Activated naive CD8-positive, alpha-beta T cell treated with anti-CD3 and anti-CD28 coated beads, Interleukin-2, amount 10 ng/mL, durations not matched to agents 7 days and 5 days (primary cell): ENCODE results near the gene TEX48. TPM values are rescaled to one million over a fixed set of nuclear protein-coding genes. Genes with fewer than 3 reads are reported as not detected.

Experiments
- ATAC-seq: fragments of 150-1000 bp; cut with Tn5 transposase; one replicate; pipeline ENCODE4 v1.10.0; 2021; ENCODE audit warnings: low read depth, moderate library complexity
- POLR2A ChIA-PET: fragments of 350-600 bp; sonication (Branson Sonifier 250); formaldehyde crosslinking; loops from one replicate; lab custom pipeline; 2021; ENCODE audit warnings: antibody characterized with exemption; lab: Charles Lee
- DNase-seq: peaks from one replicate; pipeline ENCODE4 v3.0.0; 2021
- H3K27ac Mint-ChIP-seq: one replicate; pipeline ENCODE4 v1.8.0; 2022; ENCODE audit warnings: mild to moderate bottlenecking, mixed read lengths
- H3K27me3 Mint-ChIP-seq: one replicate; pipeline ENCODE4 v1.8.0; 2022; ENCODE audit warnings: mild to moderate bottlenecking, moderate library complexity, mixed read lengths
- H3K36me3 Mint-ChIP-seq: one replicate; pipeline ENCODE4 v1.8.0; 2021; ENCODE audit warnings: mild to moderate bottlenecking, mixed read lengths
- H3K4me1 Mint-ChIP-seq: one replicate; pipeline ENCODE4 v1.8.0; 2021; ENCODE audit warnings: mixed read lengths
- H3K4me3 Mint-ChIP-seq: one replicate; pipeline ENCODE4 v1.8.0; 2022; ENCODE audit warnings: mild to moderate bottlenecking, moderate library complexity, mixed read lengths
- H3K9me3 Mint-ChIP-seq: one replicate; pipeline ENCODE4 v1.8.0; 2021; ENCODE audit warnings: mixed read lengths
- total RNA-seq, 2 experiments: library from RNA; stranded (reverse); gene quantifications; one replicate each; pipeline ENCODE4 v1.2.3, GENCODE V29; 2021

Gene TEX48
- total RNA-seq, 2 experiments from 2014 or later: not detected

- no peak overlapping the region for H3K27ac Mint-ChIP-seq
- ATAC-seq (no peak), DNase-seq (no peak)
- peaks cover 1% of the 10 kb centered on the region for H3K36me3 Mint-ChIP-seq
- POLR2A ChIA-PET: no interaction called here
- no peaks in the 10 kb centered on the region for H3K27me3 Mint-ChIP-seq
- peaks cover 16% of the 10 kb centered on the region for H3K4me1 Mint-ChIP-seq
- no peaks in the 10 kb centered on the region for H3K9me3 Mint-ChIP-seq
- no peak overlapping the region for H3K4me3 Mint-ChIP-seq
Observed at GRCh38 chr9:114655689-114656088, 26.3 kb downstream of the TEX48 start.

- Mint-ChIP-seq H3K4me3 (no peak overlapping the region), H3K4me1 (peaks cover 16% of the 10 kb centered on the region), H3K36me3 (peaks cover 3% of the 10 kb centered on the region), H3K9me3 (no peaks in the 10 kb centered on the region), H3K27me3 (no peaks in the 10 kb centered on the region), H3K27ac (no peak overlapping the region)
- DNase-seq (peak; percentile 68), ATAC-seq (peak; percentile 70)
- POLR2A ChIA-PET: interaction anchor here (0.7 to 2.2 kb wide), 7 partner anchors 43 to 248 kb away, joined by 3 to 22 read pairs (median 6); partner anchors contain the start of genes ATP6V1G1 and TMEM268
Observed at GRCh38 chr9:114653556-114654159, 28.3 kb downstream of the TEX48 start.

- H3K36me3 Mint-ChIP-seq: peaks cover 10% of the 10 kb centered on the region
- H3K4me1 Mint-ChIP-seq: peaks cover 16% of the 10 kb centered on the region
- H3K27me3 Mint-ChIP-seq: no peaks in the 10 kb centered on the region
- POLR2A ChIA-PET: interaction anchor here (0.7 to 2.2 kb wide), 7 partner anchors 42 to 247 kb away, joined by 3 to 22 read pairs (median 6); partner anchors contain the start of genes ATP6V1G1 and TMEM268
- no peak for DNase-seq
- H3K4me3 Mint-ChIP-seq: no peak overlapping the region
- no peaks in the 10 kb centered on the region for H3K9me3 Mint-ChIP-seq
- peak overlapping the region; percentile 0 for H3K27ac Mint-ChIP-seq
- ATAC-seq: peak; percentile 16
Observed at GRCh38 chr9:114652776-114653555, 29.0 kb downstream of the TEX48 start.

- H3K4me3 Mint-ChIP-seq: no peak overlapping the region
- H3K27ac Mint-ChIP-seq: no peak overlapping the region
- POLR2A ChIA-PET: no interaction called here
- H3K4me1 Mint-ChIP-seq: no peaks in the 10 kb centered on the region
- no peaks in the 10 kb centered on the region for H3K27me3 Mint-ChIP-seq
- no peak for DNase-seq
- peaks cover 5% of the 10 kb centered on the region for H3K9me3 Mint-ChIP-seq
- H3K36me3 Mint-ChIP-seq: peaks cover 65% of the 10 kb centered on the region
- no peak for ATAC-seq
Observed at GRCh38 chr9:114643896-114644295, 38.1 kb downstream of the TEX48 start.

- ATAC-seq (no peak), DNase-seq (no peak)
- Mint-ChIP-seq H3K9me3 (peaks cover 5% of the 10 kb centered on the region), H3K27ac (no peak overlapping the region), H3K4me1 (no peaks in the 10 kb centered on the region), H3K36me3 (peaks cover 58% of the 10 kb centered on the region), H3K27me3 (no peaks in the 10 kb centered on the region), H3K4me3 (no peak overlapping the region)
- POLR2A ChIA-PET: no interaction called here
Observed at GRCh38 chr9:114643001-114643400, 39.0 kb downstream of the TEX48 start.

GRCh38 chr9:114641967-114642366, 40.0 kb downstream of the TEX48 start:
- POLR2A ChIA-PET: interaction anchor here (0.5 kb wide), 1 partner anchor 76 kb away, joined by 3 read pairs; no protein-coding TSS in a partner anchor
- Mint-ChIP-seq H3K36me3 (peaks cover 53% of the 10 kb centered on the region), H3K27ac (no peak overlapping the region), H3K9me3 (peaks cover 3% of the 10 kb centered on the region), H3K27me3 (no peaks in the 10 kb centered on the region), H3K4me3 (no peak overlapping the region), H3K4me1 (no peaks in the 10 kb centered on the region)
- no peak for DNase-seq
- ATAC-seq: no peak

GRCh38 chr9:114638404-114638803, 43.6 kb downstream of the TEX48 start:
- Mint-ChIP-seq H3K27me3 (no peaks in the 10 kb centered on the region), H3K27ac (no peak overlapping the region), H3K4me1 (no peaks in the 10 kb centered on the region), H3K9me3 (no peaks in the 10 kb centered on the region), H3K4me3 (no peak overlapping the region), H3K36me3 (peaks cover 43% of the 10 kb centered on the region)
- DNase-seq (no peak), ATAC-seq (no peak)
- POLR2A ChIA-PET: interaction anchor here (0.6 kb wide), 1 partner anchor 23 kb away, joined by 5 read pairs; no protein-coding TSS in a partner anchor

GRCh38 chr9:114634387-114634786, 47.6 kb downstream of the TEX48 start:
- Mint-ChIP-seq H3K4me3 (no peak overlapping the region), H3K27ac (no peak overlapping the region), H3K36me3 (peaks cover 32% of the 10 kb centered on the region)

GRCh38 chr9:114633438-114634089, 48.4 kb downstream of the TEX48 start:
- no peaks in the 10 kb centered on the region for H3K27me3 Mint-ChIP-seq
- H3K9me3 Mint-ChIP-seq: no peaks in the 10 kb centered on the region
- H3K27ac Mint-ChIP-seq: no peak overlapping the region
- no peaks in the 10 kb centered on the region for H3K4me1 Mint-ChIP-seq
- ATAC-seq: no peak
- no peak overlapping the region for H3K4me3 Mint-ChIP-seq
- DNase-seq: no peak
- POLR2A ChIA-PET: interaction anchor here (0.7 kb wide), 1 partner anchor 234 kb away, joined by 5 read pairs; no protein-coding TSS in a partner anchor
- H3K36me3 Mint-ChIP-seq: peaks cover 25% of the 10 kb centered on the region

More at GRCh38 chr9:114634387-114634786, 47.6 kb downstream of the TEX48 start:
- Mint-ChIP-seq H3K4me1 (no peaks in the 10 kb centered on the region), H3K9me3 (no peaks in the 10 kb centered on the region), H3K27me3 (no peaks in the 10 kb centered on the region)
- DNase-seq: no peak
- ATAC-seq: no peak
- POLR2A ChIA-PET: no interaction called here

GRCh38 chr9:114631166-114631565, 50.8 kb downstream of the TEX48 start:
- POLR2A ChIA-PET: no interaction called here

GRCh38 chr9:114629563-114630090, 52.4 kb downstream of the TEX48 start:
- no peaks in the 10 kb centered on the region for H3K9me3 Mint-ChIP-seq
- H3K36me3 Mint-ChIP-seq: peaks cover 21% of the 10 kb centered on the region
- no peaks in the 10 kb centered on the region for H3K27me3 Mint-ChIP-seq
- POLR2A ChIA-PET: interaction anchor here (0.6 kb wide), 1 partner anchor 14 kb away, joined by 3 read pairs; no protein-coding TSS in a partner anchor
- no peak for ATAC-seq
- H3K4me3 Mint-ChIP-seq: no peak overlapping the region
- no peak overlapping the region for H3K27ac Mint-ChIP-seq
- peaks cover under 1% of the 10 kb centered on the region for H3K4me1 Mint-ChIP-seq
- no peak for DNase-seq

More at GRCh38 chr9:114631166-114631565, 50.8 kb downstream of the TEX48 start:
- H3K4me1 Mint-ChIP-seq: no peaks in the 10 kb centered on the region
- H3K36me3 Mint-ChIP-seq: peaks cover 24% of the 10 kb centered on the region
- H3K27ac Mint-ChIP-seq: no peak overlapping the region
- H3K9me3 Mint-ChIP-seq: no peaks in the 10 kb centered on the region
- DNase-seq: no peak
- no peak for ATAC-seq
- no peaks in the 10 kb centered on the region for H3K27me3 Mint-ChIP-seq
- no peak overlapping the region for H3K4me3 Mint-ChIP-seq

- POLR2A ChIA-PET: interaction anchor here (0.6 to 1.1 kb wide), 2 partner anchors 16 to 1812 kb away, joined by 3 read pairs; no protein-coding TSS in a partner anchor
- Mint-ChIP-seq H3K27me3 (no peaks in the 10 kb centered on the region), H3K27ac (no peak overlapping the region), H3K4me3 (no peak overlapping the region), H3K36me3 (peaks cover 24% of the 10 kb centered on the region), H3K9me3 (no peaks in the 10 kb centered on the region), H3K4me1 (peaks cover 2% of the 10 kb centered on the region)
- ATAC-seq: no peak
- DNase-seq: no peak
Observed at GRCh38 chr9:114627553-114627952, 54.4 kb downstream of the TEX48 start.
